GM20000 (cell line): Measurements from ENCODE around the gene MDFI.

Experiments
- DNase-seq: peaks from one replicate; pipeline ENCODE4 v3.0.0; 2012; ENCODE audit warnings: low spot score
- CTCF ChIP-seq: IDR thresholded peaks from 2 replicates; pipeline ENCODE4 v1.5.1; 2012; ENCODE audit warnings: mild to moderate bottlenecking, control low read depth; ENCODE audit errors: extremely low read depth, missing control alignments

The MDFI gene

GRCh38 chr6:41633056-41633634 is 5.1 kb upstream of the MDFI start:
- TF ChIP-seq CTCF: no peak

DNA sequence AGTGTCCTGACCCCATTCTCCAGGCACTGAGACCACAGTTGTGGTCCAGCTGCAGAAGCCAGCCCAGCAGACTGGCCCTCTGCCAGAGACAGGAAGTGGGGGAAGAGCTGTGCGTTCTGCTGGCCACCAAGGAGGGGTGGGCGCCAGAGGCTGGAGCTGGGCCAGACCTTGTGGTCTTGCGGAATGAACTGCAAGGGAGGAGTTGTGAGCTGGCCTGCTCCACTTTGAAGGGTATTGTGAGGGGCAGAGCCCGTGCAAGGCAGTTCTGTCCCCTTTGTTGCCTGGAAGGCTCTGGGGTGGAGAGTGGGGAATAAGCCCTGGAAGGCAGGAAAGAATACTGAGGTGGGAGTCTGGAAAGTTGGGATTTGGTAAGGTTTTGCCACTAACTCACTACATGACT is 3.6 kb upstream of the MDFI start:
- DNase-seq: no peak
- TF ChIP-seq CTCF: no peak

More at GRCh38 chr6:41633056-41633634, 5.1 kb upstream of the MDFI start:
- DNase-seq: no peak

DNA sequence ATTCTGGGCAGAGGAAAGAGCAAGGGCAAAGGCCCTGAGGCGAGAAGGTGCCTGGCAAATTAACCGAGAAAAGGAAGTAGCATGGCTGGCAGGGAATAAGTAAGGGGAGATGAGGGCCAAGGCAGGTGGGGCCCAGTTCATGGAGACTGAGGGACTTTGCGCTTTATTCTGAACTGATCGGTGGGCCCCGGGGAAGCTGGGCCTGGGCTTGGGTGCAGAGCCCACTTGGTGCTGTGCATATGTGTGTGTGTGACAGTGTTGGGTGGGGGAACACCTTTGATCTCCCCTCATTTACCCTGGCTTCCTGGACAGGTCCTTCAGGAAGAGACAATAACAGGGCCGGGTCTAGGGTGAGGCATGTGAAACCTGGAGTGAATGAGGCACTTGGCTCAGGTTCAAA is 2.9 kb upstream of the MDFI start:
- no peak for DNase-seq
- TF ChIP-seq CTCF: no peak

- DNase-seq: no peak
These were observed 1.5 kb upstream of the MDFI start for GRCh38 chr6:41636833-41637193.

DNA sequence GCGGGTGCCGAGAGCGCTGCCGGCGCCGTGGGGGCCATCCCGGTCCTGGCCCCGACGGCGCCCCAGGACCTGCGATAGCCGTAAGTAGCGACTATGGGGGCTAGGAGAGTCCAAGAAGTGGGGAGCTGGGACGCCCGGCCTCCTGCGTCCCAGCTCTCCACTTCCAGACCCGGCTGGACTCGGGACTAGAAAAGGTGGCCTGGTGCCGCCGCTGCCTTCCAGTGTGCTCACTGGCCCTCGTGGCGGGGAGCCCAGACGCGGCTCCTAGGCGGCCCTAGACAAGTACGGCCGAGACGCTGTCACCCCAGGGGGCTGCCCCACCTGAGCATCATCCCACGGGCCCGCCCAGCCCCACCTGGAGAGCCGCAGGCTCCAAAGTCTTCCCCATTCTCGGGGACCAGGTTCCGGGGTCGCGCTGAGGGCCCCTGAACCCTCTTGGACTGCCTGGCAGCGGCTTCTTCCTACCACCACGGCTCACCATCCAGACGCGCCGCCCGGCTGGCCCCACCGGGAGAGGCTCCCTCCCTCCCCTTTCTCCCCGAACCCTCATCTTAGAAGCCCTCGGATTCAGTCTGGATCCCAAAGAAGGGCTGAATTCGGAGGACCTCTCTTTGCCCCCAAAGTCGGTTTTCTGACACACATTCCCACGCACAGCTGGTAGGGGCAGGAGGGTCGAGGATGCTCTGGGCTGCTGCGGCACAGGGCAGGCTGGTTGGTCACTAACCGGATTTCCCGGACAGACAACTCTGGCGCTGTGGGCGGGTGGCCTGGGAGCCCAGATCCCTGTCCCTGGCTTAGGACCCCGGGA is 870 bp upstream of the MDFI start:
- no peak for TF ChIP-seq CTCF
- DNase-seq: peak; percentile 46

More at GRCh38 chr6:41636833-41637193, 1.5 kb upstream of the MDFI start:
- TF ChIP-seq CTCF: no peak

GRCh38 chr6:41638935-41639808 is 904 bp downstream of the MDFI start:
- TF ChIP-seq CTCF: no peak
- DNase-seq: no peak

GRCh38 chr6:41639809-41640371 is 1.6 kb downstream of the MDFI start:
- no peak for DNase-seq
- TF ChIP-seq CTCF: no peak
